Fibroblast of lung (primary cell): ENCODE measurements around the gene APH1A. TPM values are rescaled to one million over a fixed set of nuclear protein-coding genes. Genes with fewer than 3 reads are reported as not detected.
A peak's percentile ranks its signal among the peaks of the same experiment; 100 is the strongest.

ENCODE experiments used
- DNase-seq, 2 donors: peaks; one replicate each; pipeline versions ENCODE4 v3.0.0 to v3.0.0-alpha.2; 2010; ENCODE audit warnings: low read depth in 2 of 2
- H2AFZ ChIP-seq: 2 replicates; pipeline ENCODE4 v1.5.1; 2012; ENCODE audit warnings: low read length, control low read depth, inconsistent platforms
- H3K27ac ChIP-seq: 2 replicates; pipeline ENCODE4 v1.5.1; 2011; ENCODE audit warnings: low read length, control low read depth; ENCODE audit not compliant: insufficient read depth
- H3K27me3 ChIP-seq: 2 replicates; pipeline ENCODE4 v1.5.1; 2011; ENCODE audit warnings: mild to moderate bottlenecking, low read length; ENCODE audit not compliant: control insufficient read depth, insufficient read depth
- H3K36me3 ChIP-seq: 2 replicates; pipeline ENCODE4 v1.5.1; 2011; ENCODE audit warnings: low read length; ENCODE audit not compliant: control insufficient read depth, insufficient read depth
- H3K4me1 ChIP-seq: 2 replicates; pipeline ENCODE4 v1.5.1; 2011; ENCODE audit warnings: low read length; ENCODE audit not compliant: control insufficient read depth, insufficient read depth; ENCODE audit errors: extremely low read depth
- H3K4me2 ChIP-seq: 2 replicates; pipeline ENCODE4 v1.5.1; 2011; ENCODE audit warnings: low read length, control low read depth; ENCODE audit not compliant: insufficient read depth; ENCODE audit errors: extremely low read depth
- H3K4me3 ChIP-seq, 4 experiments: fragments of 200-600 bp in 1 of 4; sonication (generic) in 1 of 4; replicated peaks in 1 of 4; 2 replicates each; pipeline ENCODE4 v1.5.1; 2011 to 2016; ENCODE audit warnings: low read length in 4 of 4, low read depth in 3 of 4, mild to moderate bottlenecking in 3 of 4, control low read depth in 2 of 4, inconsistent platforms in 1 of 4, mixed read lengths in 1 of 4; ENCODE audit not compliant: insufficient read depth in 1 of 4; ENCODE audit errors: control extremely low read depth in 1 of 4
- H3K79me2 ChIP-seq: 2 replicates; pipeline ENCODE4 v1.5.1; 2012; ENCODE audit warnings: mild to moderate bottlenecking, low read length, inconsistent platforms; ENCODE audit not compliant: control insufficient read depth, insufficient read depth
- H3K9ac ChIP-seq: 2 replicates; pipeline ENCODE4 v1.5.1; 2011; ENCODE audit warnings: mild to moderate bottlenecking, low read length, control low read depth; ENCODE audit not compliant: insufficient read depth
- H3K9me3 ChIP-seq: 2 replicates; pipeline ENCODE4 v1.5.1; 2012; ENCODE audit warnings: low read depth, low read length; ENCODE audit not compliant: control insufficient read depth, insufficient read depth
- H4K20me1 ChIP-seq: 2 replicates; pipeline ENCODE4 v1.5.1; 2011; ENCODE audit warnings: low read length; ENCODE audit not compliant: control insufficient read depth, insufficient read depth; ENCODE audit errors: extremely low read depth
- CTCF ChIP-seq, 2 donors: IDR thresholded peaks in 1 of 2; conservative IDR thresholded peaks in 1 of 2; 1 replicate in 1 of 2; 2 replicates in 1 of 2; pipeline ENCODE4 v1.5.1; 2011 to 2012; ENCODE audit warnings: low read length in 2 of 2, control low read depth in 1 of 2, inconsistent platforms in 1 of 2, low read depth in 1 of 2, mild to moderate bottlenecking in 1 of 2
- EZH2 ChIP-seq: IDR thresholded peaks from 2 replicates; pipeline ENCODE4 v1.5.1; 2012; ENCODE audit warnings: low read length, control low read depth, mild to moderate bottlenecking; ENCODE audit errors: missing control alignments
- polyA plus RNA-seq, 2 donors: library from polyadenylated mRNA; depleted of rRNA in 1 of 2; stranded (reverse) in 1 of 2; unstranded in 1 of 2; fragments of >200 nt; gene quantifications; 2 replicates each; pipeline ENCODE4 v1.2.1, GENCODE V29; 2011 to 2012; ENCODE audit warnings: missing spikeins in 1 of 2
- total RNA-seq: library from RNA; depleted of rRNA; stranded (reverse); fragments of >200 nt; gene quantifications from 2 replicates; pipeline ENCODE4 v1.2.1, GENCODE V29; 2014

Gene APH1A
- total and polyA plus RNA-seq, 2 donors (not counting 1 experiment from before 2014, with no cell fraction given): 81.4 to 125 TPM

- Histone ChIP-seq H3K9me3 (no peaks in the 10 kb centered on the region), H2AFZ (no peak overlapping the region), H3K36me3 (no peaks in the 10 kb centered on the region), H3K4me3 (no peak overlapping the region), H4K20me1 (no peaks in the 10 kb centered on the region), H3K4me2 (no peak overlapping the region), H3K27ac (no peak overlapping the region), H3K79me2 (no peaks in the 10 kb centered on the region), H3K4me1 (peaks cover 9% of the 10 kb centered on the region), H3K9ac (no peak overlapping the region), H3K27me3 (peaks cover 22% of the 10 kb centered on the region)
- no peak for DNase-seq
- no peak for TF ChIP-seq CTCF (conservative IDR thresholded peaks at IDR 0.05 in 1 of 2, IDR thresholded peaks at IDR 0.05 in 1 of 2; ENCODE audit: low read depth in 1 of 2, low read length in 2 of 2)
- TF ChIP-seq EZH2: no peak
These were observed 9.6 kb downstream of the APH1A start for GRCh38 chr1:150259217-150259616.

GRCh38 chr1:150257624-150258585 is 10.9 kb downstream of the APH1A start, which contains the start of gene CA14:
TSS of gene CA14 (plus strand) at chr1:150257774. CDS start at chr1:150258129, 355 bp downstream.
- peaks cover 9% of the 10 kb centered on the region for H3K4me1 ChIP-seq
- no peaks in the 10 kb centered on the region for H3K79me2 ChIP-seq
- H3K36me3 ChIP-seq: no peaks in the 10 kb centered on the region
- no peak within 1 kb of the TSS for H3K27ac ChIP-seq
- H3K4me3 ChIP-seq: no peak within 1 kb of the TSS
- H3K27me3 ChIP-seq: peaks cover 22% of the 10 kb centered on the region
- H3K9ac ChIP-seq: no peak within 1 kb of the TSS
- peak within 1 kb of the TSS; percentile 77 for H3K4me2 ChIP-seq
- no peaks in the 10 kb centered on the region for H3K9me3 ChIP-seq
- H2AFZ ChIP-seq: peak within 1 kb of the TSS; percentile 44
- TF ChIP-seq CTCF (conservative IDR thresholded peaks at IDR 0.05 in 1 of 2, IDR thresholded peaks at IDR 0.05 in 1 of 2; ENCODE audit: low read depth in 1 of 2, low read length in 2 of 2): no peak
- H4K20me1 ChIP-seq: no peaks in the 10 kb centered on the region
- DNase-seq: peak in 1 of 2 donors; percentile 33

GRCh38 chr1:150256554-150257341 is 12.1 kb downstream of the APH1A start:
- no peak for TF ChIP-seq CTCF (conservative IDR thresholded peaks at IDR 0.05 in 1 of 2, IDR thresholded peaks at IDR 0.05 in 1 of 2; ENCODE audit: low read depth in 1 of 2, low read length in 2 of 2)
- no peak for TF ChIP-seq EZH2
- peak overlapping the region in 1 of 4 experiments; percentile 2 for H3K4me3 ChIP-seq

More at GRCh38 chr1:150256554-150257341, 12.1 kb downstream of the APH1A start:
- Histone ChIP-seq H3K79me2 (no peaks in the 10 kb centered on the region), H4K20me1 (no peaks in the 10 kb centered on the region), H3K36me3 (no peaks in the 10 kb centered on the region), H3K9me3 (no peaks in the 10 kb centered on the region), H3K27ac (no peak overlapping the region), H3K9ac (no peak overlapping the region), H3K4me2 (peak overlapping the region; percentile 77), H3K27me3 (peaks cover 22% of the 10 kb centered on the region), H2AFZ (peak overlapping the region; percentile 44), H3K4me1 (peaks cover 9% of the 10 kb centered on the region)
- DNase-seq: peak in 1 of 2 donors; percentile 23
